H1 (cell line): ENCODE data around the gene FAM163A. TPM values are rescaled to one million over a fixed set of nuclear protein-coding genes. Genes with fewer than 3 reads are reported as not detected.
A peak's percentile ranks its signal among the peaks of the same experiment; 100 is the strongest.

Experiments
- CTCF ChIA-PET: fragments of 300-600 bp; sonication (Branson Sonifier 250); formaldehyde crosslinking; loops from one replicate; lab custom pipeline; 2021; ENCODE audit not compliant: partially characterized antibody; lab: Charles Lee
- POLR2A ChIA-PET: fragments of 300-600 bp; sonication (Branson Sonifier 250); formaldehyde crosslinking; loops from one replicate; lab custom pipeline; 2021; ENCODE audit warnings: inconsistent platforms; ENCODE audit not compliant: partially characterized antibody; lab: Charles Lee
- DNase-seq, 2 experiments: peaks; one replicate each; pipeline versions ENCODE4 v3.0.0 to v3.0.0-alpha.2; 2010 to 2022; ENCODE audit warnings: low spot score in 2 of 2, low read depth in 1 of 2, mixed read lengths in 1 of 2
- FAIRE-seq: peaks from 2 replicates; lab custom pipeline; 2011; peaks lifted over from hg19 to GRCh38; lab: Jason Lieb, UNC
- H2AFZ ChIP-seq: 2 replicates; pipeline ENCODE4 v1.8.1; 2012; ENCODE audit warnings: low read length, inconsistent platforms
- H2AK5ac ChIP-seq: 2 replicates; pipeline ENCODE4 v1.6.1; 2013; ENCODE audit warnings: low read depth, low read length
- H2BK120ac ChIP-seq: replicated peaks from 2 replicates; pipeline ENCODE3; 2013; ENCODE audit warnings: low read depth, low read length, inconsistent platforms
- H2BK12ac ChIP-seq: 2 replicates; pipeline ENCODE4 v1.6.1; 2013; ENCODE audit warnings: low read depth, low read length
- H2BK15ac ChIP-seq: 2 replicates; pipeline ENCODE4 v1.6.1; 2013; ENCODE audit warnings: low read length
- H2BK20ac ChIP-seq: 2 replicates; pipeline ENCODE4 v1.6.1; 2013; ENCODE audit warnings: low read length
- H2BK5ac ChIP-seq: 2 replicates; pipeline ENCODE4 v1.6.1; 2013; ENCODE audit warnings: low read depth, low read length
- H3K14ac ChIP-seq: 2 replicates; pipeline ENCODE4 v1.6.1; 2013; ENCODE audit warnings: inconsistent platforms; ENCODE audit not compliant: insufficient read length
- H3K18ac ChIP-seq: 2 replicates; pipeline ENCODE4 v1.6.1; 2013; ENCODE audit warnings: low read length; ENCODE audit errors: extremely low read depth
- H3K23ac ChIP-seq: 2 replicates; pipeline ENCODE4 v1.6.1; 2013; ENCODE audit warnings: inconsistent platforms; ENCODE audit not compliant: insufficient read length
- H3K23me2 ChIP-seq: 2 replicates; pipeline ENCODE4 v1.6.1; 2013; ENCODE audit warnings: low read depth, low read length
- H3K27ac ChIP-seq: 2 replicates; pipeline ENCODE4 v1.6.1; 2011; ENCODE audit warnings: low read depth, low read length, inconsistent platforms
- H3K27me3 ChIP-seq, 4 experiments: replicated peaks in 1 of 4; 1 replicate in 1 of 4; 2 replicates in 3 of 4; pipeline versions ENCODE4 v1.6.1 to v1.8.1; 2011 to 2013; ENCODE audit warnings: low read length in 3 of 4, mild to moderate bottlenecking in 3 of 4, inconsistent platforms in 2 of 4, mixed read lengths in 2 of 4, moderate library complexity in 1 of 4; ENCODE audit not compliant: control insufficient read depth in 3 of 4, insufficient read depth in 3 of 4; ENCODE audit errors: extremely low read depth in 1 of 4
- H3K36me3 ChIP-seq, 4 experiments: 2 replicates each; pipeline versions ENCODE4 v1.6.1 to v1.8.1; 2011 to 2013; ENCODE audit warnings: mild to moderate bottlenecking in 4 of 4, low read length in 3 of 4, moderate library complexity in 2 of 4, control low read depth in 1 of 4, inconsistent platforms in 1 of 4; ENCODE audit not compliant: insufficient read depth in 4 of 4, control insufficient read depth in 2 of 4
- H3K4ac ChIP-seq: replicated peaks from 2 replicates; pipeline ENCODE3; 2013; ENCODE audit warnings: low read length, low read depth, mixed read lengths, inconsistent platforms; ENCODE audit not compliant: insufficient read length
- H3K4me1 ChIP-seq, 4 experiments: replicated peaks in 1 of 4; 1 replicate in 1 of 4; 2 replicates in 3 of 4; pipeline versions ENCODE4 v1.6.1 to v1.8.1; 2011 to 2013; ENCODE audit warnings: low read length in 3 of 4, inconsistent platforms in 2 of 4, mixed read lengths in 1 of 4; ENCODE audit not compliant: insufficient read depth in 4 of 4, control insufficient read depth in 3 of 4
- H3K4me2 ChIP-seq, 2 experiments: 2 replicates each; pipeline versions ENCODE4 v1.6.1 to v1.8.1; 2011 to 2013; ENCODE audit warnings: low read depth in 2 of 2, low read length in 2 of 2, control low read depth in 1 of 2, inconsistent platforms in 1 of 2, mild to moderate bottlenecking in 1 of 2; ENCODE audit not compliant: insufficient read depth in 1 of 2
- H3K4me3 ChIP-seq, 4 experiments: fragments of 200-600, 300-600 bp in 1 of 4; sonication (generic), shearing (Covaris generic), sonication (Bioruptor Twin) in 1 of 4; 2 replicates each; pipeline versions ENCODE4 v1.5.1 to v1.8.1; 2011 to 2016; ENCODE audit warnings: low read length in 4 of 4, low read depth in 3 of 4, control low read depth in 2 of 4, inconsistent platforms in 2 of 4, mild to moderate bottlenecking in 2 of 4, mixed read lengths in 1 of 4, moderate library complexity in 1 of 4; ENCODE audit not compliant: insufficient read depth in 2 of 4; ENCODE audit errors: extremely low read depth in 1 of 4
- H3K56ac ChIP-seq: replicated peaks from 2 replicates; pipeline ENCODE3; 2013; ENCODE audit warnings: low read depth, mild to moderate bottlenecking, mixed read lengths, low read length, inconsistent platforms; ENCODE audit not compliant: insufficient read length
- H3K79me1 ChIP-seq: 2 replicates; pipeline ENCODE4 v1.6.1; 2013; ENCODE audit warnings: low read depth, low read length, control low read depth
- H3K79me2 ChIP-seq, 2 experiments: 2 replicates each; pipeline versions ENCODE4 v1.6.1 to v1.8.1; 2012 to 2013; ENCODE audit warnings: low read length in 2 of 2, mild to moderate bottlenecking in 2 of 2, inconsistent platforms in 1 of 2; ENCODE audit not compliant: insufficient read depth in 2 of 2, control insufficient read depth in 1 of 2
- H3K9ac ChIP-seq, 4 experiments: replicated peaks in 1 of 4; 1 replicate in 1 of 4; 2 replicates in 3 of 4; pipeline versions ENCODE4 v1.6.1 to v1.8.1; 2011 to 2013; ENCODE audit warnings: low read depth in 3 of 4, low read length in 3 of 4, control low read depth in 2 of 4, mild to moderate bottlenecking in 2 of 4, moderate library complexity in 2 of 4, inconsistent platforms in 1 of 4; ENCODE audit errors: extremely low read depth in 1 of 4
- H3K9me3 ChIP-seq, 2 experiments: 2 replicates each; pipeline versions ENCODE4 v1.6.1 to v1.8.1; 2012 to 2013; ENCODE audit warnings: mild to moderate bottlenecking in 2 of 2, moderate library complexity in 2 of 2, control low read depth in 1 of 2, inconsistent platforms in 1 of 2, low read depth in 1 of 2, low read length in 1 of 2, mixed read lengths in 1 of 2; ENCODE audit not compliant: insufficient read depth in 2 of 2
- H4K20me1 ChIP-seq, 2 experiments: replicated peaks in 1 of 2; 2 replicates each; pipeline versions ENCODE3 to v1.8.1; 2011 to 2013; ENCODE audit warnings: inconsistent platforms in 2 of 2, low read length in 2 of 2, mild to moderate bottlenecking in 1 of 2; ENCODE audit not compliant: insufficient read depth in 2 of 2, control insufficient read depth in 1 of 2
- H4K5ac ChIP-seq: 2 replicates; pipeline ENCODE4 v1.6.1; 2013; ENCODE audit warnings: low read length, low read depth, mixed read lengths, inconsistent platforms; ENCODE audit not compliant: insufficient read length
- H4K8ac ChIP-seq: 2 replicates; pipeline ENCODE4 v1.8.0; 2013; ENCODE audit warnings: mild to moderate bottlenecking, moderate library complexity, low read length, inconsistent platforms; ENCODE audit not compliant: insufficient read depth; ENCODE audit errors: extremely low read depth
- H4K91ac ChIP-seq: replicated peaks from 2 replicates; pipeline ENCODE3; 2013; ENCODE audit warnings: low read length, mixed read lengths, inconsistent platforms; ENCODE audit not compliant: insufficient read length
- EGR1 ChIP-seq: IDR thresholded peaks from 2 replicates; pipeline ENCODE4 v1.6.1; 2011; ENCODE audit warnings: low read depth, low read length, borderline replicate concordance
- FOSL1 ChIP-seq: IDR thresholded peaks from 2 replicates; pipeline ENCODE4 v1.6.1; 2011; ENCODE audit warnings: mild to moderate bottlenecking, low read depth, low read length, moderate library complexity; ENCODE audit not compliant: insufficient read depth
- POLR2A ChIP-seq, 2 experiments: IDR thresholded peaks; 1 replicate in 1 of 2; 2 replicates in 1 of 2; pipeline ENCODE4 v1.6.1; 2011; ENCODE audit warnings: low read depth in 2 of 2, low read length in 2 of 2, mild to moderate bottlenecking in 2 of 2; ENCODE audit errors: control extremely low read depth in 1 of 2
- RFX5 ChIP-seq: IDR thresholded peaks from 2 replicates; pipeline ENCODE4 v1.6.1; 2011; ENCODE audit warnings: low read depth, low read length, improper control_type of control experiment, borderline replicate concordance
- RNF2 ChIP-seq: fragments of 200-900, 300-1000 bp; sonication (generic); IDR thresholded peaks from 2 replicates; pipeline ENCODE4 v1.7.1; 2016; ENCODE audit warnings: borderline replicate concordance, low read depth, mild to moderate bottlenecking, antibody characterized with exemption, low read length; ENCODE audit not compliant: poor library complexity, severe bottlenecking; ENCODE audit errors: missing control alignments
- SIX5 ChIP-seq: IDR thresholded peaks from 2 replicates; pipeline ENCODE4 v1.6.1; 2011; ENCODE audit warnings: mild to moderate bottlenecking, low read depth, low read length
- SUZ12 ChIP-seq: fragments of 200-600 bp; sonication (generic); IDR thresholded peaks from 2 replicates; pipeline ENCODE4 v1.6.1; 2012; ENCODE audit warnings: mild to moderate bottlenecking, inconsistent platforms, low read length, moderate library complexity, mixed read lengths
- WGBS, 2 experiments: shearing (Covaris generic) in 1 of 2; methylation state at CpG; one replicate each; pipeline versions ENCODE4 v1.1.6 to v1.1.7; 2013 to 2015; ENCODE audit warnings: low lambda C conversion rate in 2 of 2, mixed read lengths in 2 of 2, inconsistent platforms in 1 of 2, low coverage in 1 of 2, missing lambda C conversion rate in 1 of 2; ENCODE audit not compliant: insufficient replicate concordance in 2 of 2, insufficient coverage in 1 of 2, insufficient read length in 1 of 2; ENCODE audit errors: extremely low coverage in 1 of 2, missing lambda C conversion rate in 1 of 2; 5-methylcytosine and 5-hydroxymethylcytosine counted together
- polyA plus RNA-seq, 7 experiments: library from polyadenylated mRNA; depleted of rRNA in 3 of 7; stranded (reverse) in 5 of 7; unstranded in 2 of 7; fragments of >200 nt in 5 of 7; fragments of 200-250 nt in 2 of 7; gene quantifications; 1 replicate in 5 of 7; 2 replicates in 1 of 7; 4 replicates in 1 of 7; pipeline versions ENCODE4 v1.2.1 to v1.2.3, GENCODE V29; 2011 to 2013; ENCODE audit warnings: missing spikeins in 2 of 7, mixed read lengths in 2 of 7
- total RNA-seq: library from RNA; stranded (reverse); fragmentation: NEBNext Ultra II Directional; extraction: Animal tissue kit (Norgen Biotek cat#: 25700); gene quantifications from 2 replicates; pipeline ENCODE4 v1.2.1, GENCODE V29; 2021

Gene FAM163A
- total and polyA plus RNA-seq, 2 of the 8 experiments (the other 6 are each of a cell fraction or from before 2014, with no cell fraction given) = 0.13 to 0.18 TPM

- H2AK5ac ChIP-seq = no peak overlapping the region
- FAIRE-seq = no peak
- no peaks in the 10 kb centered on the region for H3K36me3 ChIP-seq
- H4K91ac ChIP-seq = no peak overlapping the region
- H3K23ac ChIP-seq = no peak overlapping the region
- no peak overlapping the region for H4K8ac ChIP-seq
- no peaks in the 10 kb centered on the region for H3K79me2 ChIP-seq
- H3K4me1 ChIP-seq = peaks cover 0 to 7% (median 4%) of the 10 kb centered on the region in 4 experiments; a peak in 5 of 7 replicates
- POLR2A ChIA-PET = interaction anchor here (0.6 kb wide), 1 partner anchor 228 kb away, joined by 3 read pairs; no protein-coding TSS in a partner anchor
- CTCF ChIA-PET = interaction anchor here (18.9 kb wide), 1 partner anchor 16 kb away, joined by 251 read pairs; no protein-coding TSS in a partner anchor
- H3K14ac ChIP-seq = no peak overlapping the region
- peak in 1 of 2 experiments; percentile 38 for DNase-seq
- no peak overlapping the region for H2AFZ ChIP-seq
- H4K20me1 ChIP-seq = no peaks in the 10 kb centered on the region
- no peaks in the 10 kb centered on the region; the same call in 1 of the 2 replicates for H3K79me1 ChIP-seq
- no peak overlapping the region for H2BK15ac ChIP-seq
- no peak overlapping the region for H3K56ac ChIP-seq
- no peaks in the 10 kb centered on the region for H3K23me2 ChIP-seq
- no peaks in the 10 kb centered on the region for H3K27me3 ChIP-seq
- WGBS, 2 experiments = 85% methylated on average over 7 of the region's 7 CpGs; no CpG with 5 or more reads in 1 of the 2 experiments
- H3K9me3 ChIP-seq = no peaks in the 10 kb centered on the region
- H3K4ac ChIP-seq = no peak overlapping the region
- no peak overlapping the region for H2BK12ac ChIP-seq
- no peak overlapping the region for H3K4me3 ChIP-seq
- no peak overlapping the region for H2BK5ac ChIP-seq
- H4K5ac ChIP-seq = no peak overlapping the region
- no peak overlapping the region for H2BK20ac ChIP-seq
- no peak overlapping the region for H3K4me2 ChIP-seq
- no peak overlapping the region for H3K18ac ChIP-seq
- H2BK120ac ChIP-seq = no peak overlapping the region
- H3K27ac ChIP-seq = no peak overlapping the region
- no peak overlapping the region for H3K9ac ChIP-seq
- TF ChIP-seq SUZ12 (no peak), FOSL1 (no peak), POLR2A (IDR thresholded peaks at IDR 0.05; ENCODE audit: control extremely low read depth in 1 of 2, low read depth in 2 of 2, low read length in 2 of 2) (no peak), SIX5 (no peak), RFX5 (no peak), RNF2 (no peak), EGR1 (no peak)
Measured at GRCh38 chr1:179826626-179827280, 83.7 kb downstream of the FAM163A start.
